GM21360 (cell line): ENCODE data around the gene IGFL4.

Source experiments
- ATAC-seq: cut with Tn5 transposase; IDR thresholded peaks from one replicate; pipeline ENCODE4 v1.9.1; 2021; ENCODE audit warnings: mild to moderate bottlenecking, moderate library complexity; ENCODE audit not compliant: unreplicated experiment

Gene IGFL4

DNA sequence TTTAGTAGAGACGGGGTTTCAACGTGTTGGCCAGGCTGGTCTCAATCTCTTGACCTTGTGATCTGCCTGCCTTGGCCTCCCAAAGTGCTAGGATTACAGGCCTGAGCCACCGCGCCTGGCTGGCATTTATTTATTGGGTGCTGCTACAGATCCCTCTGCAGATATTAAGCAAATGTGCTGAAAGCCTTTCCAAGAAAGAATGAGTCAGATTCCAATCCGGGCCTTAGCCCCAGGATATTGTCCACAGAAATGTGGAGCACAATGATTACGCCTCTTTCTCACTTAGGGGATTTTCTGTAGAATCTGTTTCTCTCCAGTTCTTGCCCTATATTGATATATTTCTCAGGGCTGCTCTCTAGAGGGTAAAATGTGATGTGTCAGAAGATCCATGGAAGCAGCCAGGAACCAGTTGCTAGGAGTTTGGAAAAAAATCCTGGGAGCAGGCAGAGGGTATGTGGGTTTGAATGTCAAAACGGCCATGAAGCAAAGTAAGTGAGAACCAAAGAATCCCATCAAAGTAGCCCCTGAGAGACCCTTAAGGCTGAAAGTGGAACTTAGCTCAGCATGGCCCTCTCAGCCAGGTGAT, 24.8 kb upstream of the IGFL4 start:
- no peak for ATAC-seq

DNA sequence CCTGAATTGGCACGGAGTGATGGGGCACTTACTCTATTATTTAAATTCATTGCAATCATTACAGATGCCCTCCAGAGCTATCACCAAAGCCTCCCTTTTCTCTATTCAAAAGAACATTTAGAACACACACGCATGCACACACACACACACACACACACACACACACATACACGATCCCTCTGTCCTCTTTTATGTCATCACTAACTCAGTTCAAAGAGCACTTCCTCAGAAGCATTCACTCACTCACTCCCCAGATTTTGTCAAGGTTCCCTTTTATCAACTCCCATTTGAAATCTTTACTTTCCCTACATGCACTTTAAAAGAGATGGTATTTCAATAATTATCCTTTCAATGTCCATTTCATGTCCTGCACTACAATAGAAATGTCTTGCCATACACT, 22.4 kb upstream of the IGFL4 start:
- ATAC-seq, result no peak

DNA sequence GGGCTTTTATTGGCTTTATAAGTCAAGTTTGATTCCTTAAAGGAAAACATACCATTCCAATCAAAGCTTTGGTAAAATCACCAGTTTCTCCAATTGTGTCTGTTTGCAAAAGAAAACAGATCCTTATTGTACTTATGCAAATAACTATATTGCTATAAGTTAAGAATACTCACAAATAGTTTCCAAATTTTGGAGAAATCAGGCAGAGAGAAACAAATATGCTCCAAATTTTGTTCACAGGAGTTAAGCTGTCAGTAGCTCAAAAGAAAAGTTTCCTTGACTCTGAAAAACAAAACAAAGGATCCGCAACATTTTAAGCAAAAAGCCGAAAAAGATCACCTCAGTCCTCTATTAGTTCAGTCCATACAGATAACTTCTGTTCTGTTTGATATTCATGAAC, 19.2 kb upstream of the IGFL4 start:
- ATAC-seq, result no peak

DNA sequence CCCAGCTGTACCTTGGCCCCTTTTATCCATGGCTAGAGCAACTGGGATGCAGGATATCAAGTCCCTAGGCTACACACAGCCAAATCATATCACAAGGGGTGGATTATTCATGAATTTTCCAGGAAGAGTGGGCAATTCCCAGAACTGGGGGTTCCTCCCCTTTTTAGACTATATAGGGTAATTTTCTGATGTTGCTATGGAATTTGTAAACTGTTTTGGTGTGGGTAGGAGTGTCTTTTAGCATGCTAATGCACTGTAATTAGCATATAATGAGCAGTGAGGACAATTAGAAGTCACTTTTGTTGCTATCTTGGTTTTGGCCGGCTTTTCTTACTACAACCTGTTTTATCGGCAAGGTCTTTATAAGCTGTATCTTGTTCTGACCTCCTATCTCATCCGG, 18.0 kb upstream of the IGFL4 start:
- ATAC-seq, result no peak

DNA sequence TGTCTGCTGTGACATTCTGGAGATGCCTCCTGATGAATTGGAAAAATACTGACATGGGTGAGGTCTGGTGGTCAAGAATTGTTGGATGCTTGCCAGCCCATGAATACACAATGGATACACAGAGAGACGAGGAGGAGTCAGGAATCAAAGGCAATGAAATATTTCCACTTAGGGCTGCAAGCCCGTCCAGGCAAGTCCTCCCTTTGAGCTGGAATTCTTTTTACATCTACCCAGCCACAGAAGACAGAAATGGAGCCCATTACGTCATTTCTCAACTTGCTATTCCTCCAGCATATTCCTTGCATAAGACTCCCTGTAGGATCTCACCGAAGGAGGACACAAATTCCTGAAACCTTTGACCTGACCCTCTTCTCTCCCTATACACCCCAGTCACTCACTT, 15.7 kb upstream of the IGFL4 start:
- no peak for ATAC-seq

DNA sequence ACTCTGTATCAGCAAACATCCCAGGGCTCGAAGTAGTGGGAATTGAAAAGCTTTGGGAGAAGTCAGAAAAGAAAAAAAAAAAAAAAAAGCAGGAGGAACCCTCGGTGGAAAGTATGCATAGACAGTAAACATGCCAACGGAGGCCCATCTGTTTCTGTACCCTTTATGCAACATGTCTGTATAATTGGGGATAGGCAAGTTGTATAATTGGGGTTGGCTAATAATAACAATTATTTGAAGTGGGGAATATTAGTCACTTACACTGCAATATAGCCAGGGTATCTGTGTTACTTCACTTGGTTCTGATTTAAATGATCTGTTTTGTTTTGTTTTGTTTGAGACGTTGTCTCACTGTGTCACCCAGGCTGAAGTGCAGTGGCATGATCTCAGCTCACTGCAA, 12.1 kb upstream of the IGFL4 start:
- ATAC-seq, result no peak

DNA sequence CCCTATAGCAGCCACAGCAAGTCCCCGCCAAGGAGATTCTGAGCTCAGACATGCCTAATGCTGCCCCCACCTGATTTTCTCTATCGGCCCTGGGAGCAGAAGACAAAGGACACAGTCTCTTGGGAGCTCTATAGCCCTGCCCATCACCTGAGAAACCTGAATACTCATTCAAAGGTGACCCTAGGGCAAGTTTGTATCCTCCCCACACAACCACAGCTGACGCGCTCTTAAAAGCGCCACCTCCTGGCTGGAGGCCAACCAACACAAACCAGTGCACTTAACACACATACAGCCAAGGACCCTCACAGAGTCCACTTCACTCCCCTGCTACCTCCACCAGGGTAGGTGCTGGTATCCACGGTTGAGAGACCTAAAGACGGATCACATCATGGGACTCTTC, 8.8 kb upstream of the IGFL4 start:
- no peak for ATAC-seq

DNA sequence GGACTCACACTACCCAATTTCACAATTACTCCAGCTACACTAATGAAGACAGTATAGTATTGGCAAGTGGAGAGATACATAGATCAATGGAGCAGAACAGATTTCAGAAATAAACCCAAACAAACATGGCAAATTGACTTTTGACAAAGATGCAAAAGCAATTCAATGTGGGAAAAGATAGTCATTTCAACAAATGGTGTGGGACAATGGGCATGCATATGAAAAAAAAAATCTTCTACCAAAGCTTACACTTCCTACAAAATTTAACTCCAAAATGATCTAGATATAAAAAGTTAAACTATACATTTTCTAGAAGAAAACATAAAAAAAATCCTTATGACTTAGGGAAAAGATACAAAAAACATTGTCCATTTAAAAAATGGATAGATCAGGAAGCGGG, 2.7 kb upstream of the IGFL4 start:
- ATAC-seq, result no peak

DNA sequence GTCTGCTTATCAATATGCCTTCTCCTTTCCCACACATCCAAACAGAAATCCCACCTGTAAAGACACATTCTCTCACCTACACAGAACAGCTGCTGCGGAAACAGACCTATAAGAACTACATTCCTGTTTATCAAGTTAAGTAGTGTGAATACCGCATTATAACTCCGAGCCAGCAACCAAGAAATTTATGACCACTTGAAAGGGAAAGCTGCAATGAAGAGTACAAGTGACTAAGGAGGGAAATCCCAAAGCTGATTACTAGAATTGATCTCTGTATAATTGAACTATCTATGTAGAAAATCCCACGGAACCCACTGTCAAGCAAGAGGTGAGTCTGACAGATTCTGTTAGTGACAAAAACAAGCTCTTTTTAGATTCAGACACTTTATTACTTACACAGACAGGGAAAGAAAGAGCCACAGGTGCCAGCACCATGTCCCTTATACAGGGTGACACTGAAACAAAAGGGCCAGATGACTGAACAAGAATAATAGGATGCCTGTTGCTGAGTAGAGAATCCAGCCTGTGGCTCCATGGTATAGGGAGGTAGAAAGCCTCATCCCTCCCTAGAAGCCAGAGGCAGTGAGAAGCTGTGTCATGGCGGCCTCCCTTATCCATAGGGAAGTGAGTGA, 1.6 kb upstream of the IGFL4 start:
- ATAC-seq, result no peak

DNA sequence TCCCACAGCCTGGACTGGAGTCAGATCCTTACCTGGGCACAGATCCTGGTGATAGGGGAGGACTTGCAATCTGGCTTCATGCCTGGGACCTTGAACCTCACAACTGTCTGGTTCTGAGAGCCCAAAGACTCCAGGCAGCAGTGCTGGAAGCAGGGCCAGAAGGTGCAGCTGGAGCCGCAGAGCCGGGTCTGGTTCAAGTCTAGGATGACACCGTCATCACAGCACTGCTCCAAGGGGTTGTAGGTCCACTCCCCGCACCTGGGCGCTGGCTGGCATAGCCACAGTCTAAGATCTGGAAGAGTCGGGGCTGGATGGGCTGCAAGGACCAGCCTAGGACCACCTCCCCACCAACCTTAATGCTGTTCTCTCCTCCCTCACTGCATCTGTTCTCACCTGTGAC, 677 bp downstream of the IGFL4 start:
- ATAC-seq, result no peak

DNA sequence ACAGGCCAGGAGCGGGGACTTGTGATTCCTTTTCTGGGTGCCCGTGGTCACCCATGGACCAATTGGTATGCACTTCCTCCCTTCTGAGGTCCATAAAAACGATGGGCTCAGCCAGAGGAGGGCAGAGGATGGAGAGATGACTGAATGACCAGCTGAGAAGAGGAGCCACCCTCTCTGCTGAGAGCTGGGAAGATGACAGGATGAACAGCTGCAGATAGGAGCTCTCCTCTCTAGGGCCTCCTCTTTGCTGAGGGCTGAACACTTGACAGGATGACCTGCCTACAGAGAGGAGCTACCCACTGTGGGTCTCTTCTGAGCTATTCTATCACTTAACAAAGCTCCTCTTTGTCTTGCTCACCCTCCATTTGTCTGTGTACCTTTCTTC, 4.1 kb downstream of the IGFL4 start:
- no peak for ATAC-seq

DNA sequence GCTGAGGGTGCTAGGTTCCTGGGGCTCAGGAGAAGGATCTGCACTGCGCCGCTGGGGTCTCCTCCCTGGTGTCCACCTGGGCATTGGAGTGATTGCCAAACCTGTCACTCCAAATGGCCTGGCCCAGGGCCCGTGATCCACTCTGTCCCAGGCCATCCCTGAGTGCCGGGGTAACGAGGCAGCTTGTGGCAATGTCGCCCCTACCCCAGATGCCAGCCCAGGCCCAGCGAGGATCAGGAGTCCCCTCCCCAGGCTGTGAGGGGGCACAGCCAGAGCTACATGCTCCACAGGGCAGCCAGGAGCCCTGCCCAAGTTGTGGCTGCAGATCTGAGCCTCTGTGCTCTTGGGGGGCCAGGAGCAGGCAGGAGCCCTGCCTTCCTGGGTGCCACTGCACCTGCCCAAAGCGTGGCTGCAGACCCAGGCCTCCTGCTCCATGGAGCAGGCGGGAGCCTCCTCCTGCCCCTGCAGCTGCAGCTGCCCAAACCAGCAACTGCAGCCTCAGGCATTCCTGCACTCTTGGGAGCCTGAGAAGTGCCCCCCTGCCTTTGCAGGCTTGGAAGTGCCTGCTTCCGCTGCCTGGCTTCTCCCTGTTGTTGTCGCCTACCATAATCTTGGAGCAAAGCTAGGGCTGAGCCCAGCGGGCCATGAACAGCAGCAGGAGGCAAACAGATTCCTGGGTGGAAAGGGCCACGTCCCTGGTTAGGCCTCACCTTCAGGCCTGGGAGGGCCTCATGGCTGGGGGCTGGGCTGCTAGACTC, 4.6 kb downstream of the IGFL4 start:
- ATAC-seq, result no peak

DNA sequence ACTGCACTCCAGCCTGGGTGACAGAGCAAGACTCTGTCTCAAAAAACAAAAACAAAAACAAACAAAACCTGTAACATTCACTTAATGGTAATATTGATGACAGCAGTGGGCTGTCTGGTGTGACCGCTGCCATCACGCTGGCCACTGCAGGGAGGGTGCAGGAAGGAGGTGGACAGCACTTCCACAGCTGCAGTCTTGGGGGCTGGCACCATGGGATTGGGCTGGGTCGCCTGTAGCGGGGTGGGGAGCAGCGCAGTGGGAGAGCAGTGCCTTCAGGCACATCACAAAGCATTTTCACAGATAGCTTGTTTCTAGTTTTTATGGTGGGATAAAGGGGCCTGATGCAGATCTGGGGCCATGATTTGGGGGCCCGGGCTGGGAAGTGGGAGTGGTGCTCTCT, 5.3 kb downstream of the IGFL4 start:
- no peak for ATAC-seq

DNA sequence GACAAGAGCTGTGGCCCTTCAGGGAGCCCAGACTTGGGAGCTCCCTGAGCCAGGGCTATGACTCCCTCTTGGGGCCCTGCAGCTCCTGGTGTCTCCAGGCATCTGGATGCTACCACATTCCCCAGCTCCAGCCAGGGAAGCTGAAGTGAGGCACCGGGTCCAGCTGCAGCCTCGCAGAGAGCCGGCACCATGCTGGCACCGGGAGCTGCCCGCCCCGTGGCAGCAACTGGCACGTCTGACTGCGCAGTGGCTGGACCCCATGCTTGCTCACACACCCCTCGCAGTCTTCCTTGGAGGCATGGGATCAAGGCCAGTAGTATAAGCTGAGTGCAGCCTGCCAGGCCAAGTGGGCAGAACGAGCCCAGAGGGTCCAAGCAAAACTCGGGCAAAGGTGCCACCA, 7.4 kb downstream of the IGFL4 start:
- no peak for ATAC-seq

DNA sequence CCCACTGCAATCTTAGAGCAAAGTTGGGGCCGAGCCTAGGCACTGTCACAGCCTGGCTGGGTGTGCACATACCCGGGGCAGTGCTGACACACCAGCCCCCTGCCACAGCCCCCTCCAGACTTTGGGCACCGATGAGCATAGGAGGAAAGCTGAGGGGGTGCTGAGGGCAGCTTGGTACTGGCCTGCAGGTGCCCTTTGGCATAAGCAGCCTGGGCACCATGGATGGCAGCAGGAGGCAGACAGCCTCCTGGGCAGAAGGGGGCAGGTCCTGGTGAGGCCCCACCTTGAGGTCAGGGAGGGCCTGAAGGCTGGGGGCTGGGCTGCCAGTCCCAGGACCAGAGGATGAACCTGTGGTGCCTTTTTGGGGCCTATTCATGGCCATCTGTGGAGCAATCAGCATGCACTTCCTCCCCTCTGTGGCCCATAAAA, 8.2 kb downstream of the IGFL4 start:
- ATAC-seq, result no peak

DNA sequence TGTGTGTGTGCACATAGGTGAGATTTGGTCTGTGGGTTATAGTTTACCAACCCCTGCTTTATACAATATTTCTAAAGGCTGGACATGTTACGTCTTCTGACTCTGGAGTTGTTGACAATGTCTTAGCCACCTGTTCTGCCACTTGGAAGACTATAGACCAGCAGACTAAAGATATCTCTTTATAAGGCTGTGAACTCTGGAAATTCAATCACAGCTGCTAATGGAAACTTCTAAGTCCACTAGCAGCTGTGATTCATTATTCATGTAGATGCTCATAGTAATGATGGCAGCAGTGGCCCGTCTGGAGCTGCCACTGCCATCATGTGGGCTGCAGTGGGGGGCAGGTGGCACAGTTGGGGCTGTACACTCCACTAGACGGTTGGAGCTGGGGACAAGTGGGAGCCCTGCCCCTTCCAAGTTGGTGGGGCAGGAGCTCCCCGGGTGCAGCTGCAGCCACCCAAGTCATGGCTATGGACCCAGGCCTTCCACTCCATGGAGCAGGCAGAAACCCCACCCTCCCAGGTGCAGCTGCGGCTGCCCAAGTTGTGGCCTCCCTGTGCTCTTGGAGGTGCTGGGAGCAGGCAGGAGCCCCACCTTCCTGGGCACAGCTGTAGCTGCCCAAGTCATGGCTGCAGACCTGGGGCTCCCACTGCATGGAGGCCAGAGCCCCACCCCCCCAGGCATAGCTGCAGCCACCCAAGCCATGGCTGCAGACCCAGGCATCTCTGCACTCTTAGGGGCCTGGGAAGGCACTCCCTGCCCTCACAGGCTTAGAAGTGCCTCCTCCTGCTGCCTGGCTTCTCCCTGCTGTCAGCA, 8.8 kb downstream of the IGFL4 start:
- ATAC-seq, result no peak

DNA sequence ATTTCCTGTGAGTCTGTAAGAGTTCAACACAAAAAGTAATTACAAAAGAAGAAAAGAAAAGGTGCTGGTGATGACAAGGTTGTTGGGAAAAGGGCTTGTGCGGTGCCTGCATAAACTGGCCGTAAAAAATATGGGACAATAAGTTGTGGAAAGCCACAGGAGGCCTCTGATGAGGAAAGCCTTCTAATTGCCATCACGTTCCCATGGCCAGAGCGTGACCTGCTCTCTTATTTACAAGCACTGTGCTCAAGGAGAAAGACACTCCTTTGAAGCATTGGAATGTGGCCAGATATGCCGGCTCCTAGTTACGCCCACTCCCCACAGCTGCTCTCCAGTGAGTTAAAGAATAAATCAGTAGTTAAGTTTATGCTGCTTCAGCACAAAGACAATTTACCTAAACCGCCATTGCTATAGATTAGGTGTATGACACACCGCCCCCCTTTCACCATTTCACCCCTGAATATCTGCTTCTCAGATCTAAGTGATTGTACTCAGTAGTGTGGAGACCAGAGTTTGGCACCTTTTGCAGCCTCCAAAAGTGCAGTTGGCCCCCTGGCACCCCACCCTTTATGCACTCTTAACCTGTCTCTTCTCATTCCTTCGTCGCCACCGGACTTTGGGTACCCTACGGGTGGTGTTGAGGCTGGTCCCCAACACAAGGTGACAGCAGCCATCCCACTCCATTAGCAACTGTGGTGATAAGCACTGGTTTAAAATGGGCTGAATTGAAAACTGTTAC, 9.8 kb downstream of the IGFL4 start:
- ATAC-seq, result no peak

DNA sequence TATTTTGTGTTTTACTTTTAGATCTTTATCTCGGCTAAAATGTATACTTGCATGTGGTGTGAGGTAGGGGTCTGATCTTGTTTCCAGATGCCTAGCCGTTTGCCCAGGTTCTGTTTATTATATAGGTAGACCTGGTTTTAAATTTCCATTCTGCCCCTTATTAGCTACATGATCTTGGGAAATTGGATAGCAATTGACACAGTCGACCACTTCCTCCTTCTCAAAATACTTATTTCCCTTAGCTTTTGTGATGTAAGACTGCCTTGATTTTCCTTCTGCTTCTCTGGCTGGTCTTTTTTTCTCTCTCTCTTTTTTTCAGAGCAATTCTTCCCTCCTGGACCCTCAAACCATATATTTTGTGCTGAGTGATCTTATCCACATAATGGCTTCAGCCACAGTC, 15.0 kb downstream of the IGFL4 start:
- no peak for ATAC-seq

DNA sequence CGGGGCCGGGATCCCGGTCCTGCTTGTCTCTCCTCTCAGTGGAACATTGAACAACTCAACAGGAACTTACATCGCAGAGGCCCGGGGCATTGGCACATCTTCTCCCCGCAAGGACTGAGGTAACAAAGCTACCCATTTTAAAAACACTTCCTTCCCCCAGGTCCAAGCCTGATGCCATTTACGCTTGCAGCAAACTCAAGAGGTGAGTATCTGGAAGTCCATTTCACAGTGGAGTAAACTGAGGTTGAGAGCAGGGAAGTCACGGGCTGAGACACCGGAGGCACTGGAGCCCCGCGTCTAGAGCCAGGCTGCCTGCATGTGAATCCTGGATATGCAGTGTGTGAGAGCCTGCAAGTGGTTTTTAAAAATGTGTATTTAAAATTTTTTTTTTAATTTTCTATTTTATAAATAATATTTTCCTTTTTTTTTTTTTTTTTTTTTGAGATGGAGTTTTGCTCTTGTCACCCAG, 17.5 kb downstream of the IGFL4 start:
- ATAC-seq, result no peak

DNA sequence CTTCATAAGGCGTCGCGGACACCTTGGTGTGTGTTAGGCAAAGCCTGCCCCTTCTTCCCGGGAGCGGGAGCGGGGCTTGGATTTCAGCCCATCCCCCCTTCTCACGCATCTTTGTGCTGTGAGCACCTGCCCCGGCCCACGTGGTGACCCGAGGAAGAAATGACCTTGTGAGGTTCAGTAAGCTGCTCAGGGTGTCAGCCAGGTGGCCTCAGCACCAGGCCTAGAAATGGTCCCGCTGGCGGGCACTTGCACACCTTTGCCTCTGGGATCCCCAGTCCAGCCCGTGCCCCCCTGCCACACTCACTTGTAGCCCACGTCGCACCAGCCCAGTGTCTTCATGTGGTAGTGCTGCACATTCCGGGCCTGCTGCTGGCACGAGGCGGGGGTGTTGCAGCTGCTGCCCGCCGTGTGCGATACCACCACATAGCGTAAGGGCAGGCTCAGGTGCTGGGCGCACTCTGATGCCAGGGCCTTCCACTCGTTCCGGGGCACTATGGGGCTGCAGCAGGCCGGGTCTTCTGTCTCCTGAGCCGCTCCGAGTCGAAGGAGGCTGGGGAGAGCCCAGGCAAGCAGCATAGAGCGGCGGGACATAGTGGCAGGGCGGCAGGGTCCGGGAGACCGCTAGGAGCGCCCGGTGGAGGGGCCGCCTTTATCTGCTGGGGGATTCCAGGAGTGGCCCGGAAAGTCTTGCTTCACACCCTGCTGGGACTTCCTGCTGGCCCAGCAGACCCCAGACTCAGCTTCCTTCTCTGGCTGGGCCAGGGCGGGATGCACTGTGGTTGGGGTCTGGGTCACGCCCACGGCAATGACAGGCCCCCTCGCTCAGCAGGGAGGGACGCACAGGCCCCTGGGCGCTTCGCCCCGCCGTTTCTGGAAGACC, 18.1 kb downstream of the IGFL4 start, which contains the start of gene PGLYRP1:
Gene PGLYRP1, minus strand, starts transcription at position 623 of the 880 bp plus-strand sequence. Its CDS starts 32 bp downstream, at position 591.
- ATAC-seq, result no peak
